ENCODE results near the gene RSL24D1.
"Not testable (repeated sequence)": the region's sequence is repeated elsewhere in the genome, so short reads cannot be mapped to it uniquely, and the experiment has no call there.

The RSL24D1 gene

DNA sequence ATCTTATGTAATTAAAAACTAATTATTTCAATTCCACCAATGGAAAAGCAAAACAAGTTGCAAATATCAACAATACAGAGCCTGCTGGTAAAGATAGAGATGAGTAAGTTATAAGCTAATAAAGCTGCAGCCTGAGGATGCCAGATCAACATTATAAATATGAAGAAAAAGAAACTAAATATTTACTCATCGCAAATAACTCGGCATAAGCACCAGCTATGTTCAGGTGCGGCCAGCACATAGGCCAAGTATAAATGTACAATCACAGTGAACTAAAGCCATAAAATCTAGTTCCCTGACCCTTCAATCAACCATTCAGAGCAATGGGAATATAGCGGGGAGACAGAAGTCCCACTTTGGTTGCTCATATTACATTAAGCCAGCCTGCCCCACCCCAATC is 7.7 kb upstream of the RSL24D1 start:
- DNase-seq (ENCODE audit: low spot score), result no peak

DNA sequence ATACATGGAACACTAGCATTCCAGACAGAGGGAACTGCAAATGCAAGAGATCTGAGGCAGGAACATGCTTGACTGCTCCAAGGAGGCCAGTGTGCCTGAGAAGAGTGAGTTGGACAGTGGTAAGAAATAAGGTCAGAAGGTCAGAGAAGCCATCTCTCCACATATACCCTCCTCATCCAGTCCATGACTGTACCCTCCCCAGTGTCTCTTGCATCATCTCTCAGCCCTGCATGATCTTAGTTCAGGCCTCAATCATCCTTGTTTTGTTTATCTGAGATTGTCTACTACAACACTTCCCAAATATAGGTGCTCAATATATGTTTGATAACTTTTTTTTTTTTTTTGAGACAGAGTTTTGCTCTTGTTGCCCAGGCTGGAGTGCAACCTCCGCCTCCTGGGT is 5.5 kb upstream of the RSL24D1 start:
- no peak for DNase-seq (ENCODE audit: low spot score)

DNA sequence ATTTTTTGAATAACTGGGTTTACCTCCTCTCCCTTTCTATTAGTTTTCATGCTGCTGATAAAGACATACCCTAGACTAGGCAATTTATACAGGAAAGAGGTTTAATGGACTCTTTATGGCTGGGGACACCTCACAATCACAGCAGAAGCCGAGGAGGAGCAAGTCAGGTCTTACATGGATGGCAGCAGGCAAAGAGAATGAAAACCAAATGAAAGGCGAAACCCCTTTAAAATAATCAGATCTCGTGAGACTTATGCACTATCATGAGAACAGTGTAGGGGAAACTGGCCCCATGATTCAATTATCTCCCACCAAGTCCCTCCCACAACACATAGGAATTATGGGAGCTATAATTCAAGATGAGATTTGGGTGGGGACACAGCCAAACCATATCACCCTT is 2.0 kb upstream of the RSL24D1 start:
- no peak for DNase-seq (ENCODE audit: low spot score)

DNA sequence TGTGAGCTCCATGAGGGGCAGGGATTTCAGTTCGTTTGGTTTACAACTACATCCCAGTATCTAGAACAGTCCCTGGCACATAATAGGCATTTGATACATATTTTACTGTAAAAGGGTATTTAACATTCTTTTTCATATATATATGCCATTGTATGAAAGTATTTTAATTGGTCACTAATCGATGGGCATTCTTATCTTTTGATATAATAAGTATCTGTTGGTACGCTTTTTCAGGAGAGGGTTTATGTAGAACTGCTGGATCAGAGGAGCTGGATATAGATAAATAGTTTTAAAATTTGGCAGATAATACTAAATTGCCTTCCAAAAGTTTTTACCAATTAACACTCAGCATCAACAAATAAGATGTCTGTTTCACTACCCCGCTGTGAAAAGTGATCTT is 978 bp upstream of the RSL24D1 start:
- no peak for DNase-seq (ENCODE audit: low spot score)

DNA sequence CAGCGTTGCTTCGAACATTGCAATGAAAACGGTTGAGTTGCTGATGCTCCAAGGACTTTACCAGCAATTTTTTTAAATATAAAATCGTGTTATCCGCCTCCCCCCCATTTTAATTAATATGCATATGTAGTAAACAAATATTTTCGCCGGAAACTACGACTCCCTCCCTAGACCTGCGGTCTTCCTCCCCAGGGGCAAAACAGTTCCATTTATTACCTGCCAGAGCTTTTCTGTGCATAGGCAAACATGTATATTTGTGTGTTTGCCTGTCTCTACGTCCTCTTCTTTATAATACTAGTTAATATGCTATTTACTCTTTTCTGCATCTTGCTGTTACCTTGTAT is 593 bp upstream of the RSL24D1 start:
- DNase-seq (ENCODE audit: low spot score), result no peak

DNA sequence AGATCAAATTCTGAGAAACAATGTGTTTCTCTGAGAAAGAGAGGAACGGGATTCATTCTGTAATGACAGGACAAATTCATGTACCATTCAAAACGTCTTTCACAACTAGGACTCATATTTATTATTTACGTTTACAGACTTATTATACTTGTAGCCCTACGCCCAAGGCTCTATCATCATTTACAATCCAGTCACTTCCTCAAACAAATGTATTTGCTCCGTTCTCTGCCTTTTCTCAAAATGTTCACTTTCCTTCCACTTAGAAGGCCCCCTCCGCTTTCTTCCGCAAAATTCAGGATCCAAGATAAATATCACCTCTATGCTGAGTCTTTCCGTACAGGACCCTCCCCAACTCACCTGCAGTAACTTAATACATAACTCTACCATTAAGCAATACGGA is 745 bp downstream of the RSL24D1 start:
- DNase-seq (ENCODE audit: low spot score), result no peak

DNA sequence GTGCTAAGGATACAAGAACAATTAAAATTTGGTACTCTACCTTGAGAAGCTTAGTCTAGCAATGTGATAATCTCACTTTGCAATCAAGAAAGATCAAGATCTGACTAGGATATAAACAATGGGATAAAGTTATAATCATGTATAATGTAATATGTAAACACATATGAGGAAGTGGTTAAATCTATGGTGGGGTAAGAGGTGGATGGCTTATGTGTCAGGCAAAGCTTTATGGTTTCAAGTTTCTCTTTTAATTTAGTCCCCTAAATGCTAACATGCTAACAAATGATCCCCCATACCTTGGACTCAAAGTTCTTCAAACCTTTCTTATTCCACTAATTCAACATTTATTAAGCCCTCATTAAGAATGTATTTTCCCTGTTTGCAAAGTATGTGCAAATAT is 2.5 kb downstream of the RSL24D1 start:
- no peak for DNase-seq (ENCODE audit: low spot score)

DNA sequence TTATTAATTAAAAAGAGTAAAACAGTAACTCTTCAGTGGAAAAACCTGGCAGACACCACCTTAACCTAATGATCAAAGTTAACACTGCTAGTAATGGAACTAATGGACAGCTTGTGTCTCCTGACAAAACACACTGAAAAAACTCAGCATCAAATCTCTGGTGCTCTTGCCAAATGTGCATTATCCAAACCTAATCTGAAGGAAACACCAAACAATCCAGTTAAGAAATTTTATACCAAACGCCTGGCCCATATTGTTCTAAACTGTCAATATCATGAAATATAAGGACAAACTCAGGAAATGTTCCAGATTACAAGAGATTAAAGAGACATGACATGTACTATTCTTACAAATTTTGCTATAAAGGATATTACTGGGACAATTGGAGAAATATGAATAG is 10.4 kb downstream of the RSL24D1 start:
- DNase-seq (ENCODE audit: low spot score), result no peak

DNA sequence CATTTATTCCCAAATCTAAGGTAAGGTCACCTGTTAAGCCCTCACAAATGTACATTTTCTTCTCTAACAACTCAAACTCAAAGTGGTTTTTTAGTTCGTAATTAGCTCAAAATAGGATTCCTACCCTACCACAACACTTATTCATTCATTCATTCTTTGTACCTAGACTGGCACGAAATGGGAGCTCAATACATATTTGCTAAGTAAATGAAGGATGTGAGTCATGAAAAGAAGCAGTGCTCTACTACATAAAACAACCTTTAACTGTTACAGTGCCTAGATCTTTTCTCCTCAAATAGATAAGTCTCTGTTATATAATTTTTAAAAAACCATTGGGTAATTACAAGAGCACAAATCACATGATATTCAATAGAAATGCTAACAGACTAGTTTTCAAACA is 13.1 kb downstream of the RSL24D1 start:
- peak; percentile 40 for DNase-seq (ENCODE audit: low spot score)

DNA sequence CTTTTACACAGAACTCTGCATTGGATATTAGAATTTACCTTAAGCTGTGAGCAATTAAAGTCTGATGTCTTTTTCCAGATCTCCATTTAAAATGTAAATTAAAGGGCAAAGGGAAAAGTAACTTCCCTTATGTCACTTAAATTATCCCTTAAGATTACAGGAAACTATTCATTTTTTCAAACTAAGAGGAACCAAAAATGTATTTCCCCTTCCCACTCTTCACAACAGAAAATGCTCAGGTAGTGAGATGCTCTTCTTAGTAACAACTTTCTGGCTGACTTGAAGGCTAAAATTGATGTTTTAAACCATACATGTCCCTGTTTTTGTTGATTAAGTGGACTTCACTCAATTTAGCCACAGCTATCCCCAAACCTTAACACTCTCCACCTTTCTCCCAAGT is 17.6 kb downstream of the RSL24D1 start:
- no peak for DNase-seq (ENCODE audit: low spot score)

DNA sequence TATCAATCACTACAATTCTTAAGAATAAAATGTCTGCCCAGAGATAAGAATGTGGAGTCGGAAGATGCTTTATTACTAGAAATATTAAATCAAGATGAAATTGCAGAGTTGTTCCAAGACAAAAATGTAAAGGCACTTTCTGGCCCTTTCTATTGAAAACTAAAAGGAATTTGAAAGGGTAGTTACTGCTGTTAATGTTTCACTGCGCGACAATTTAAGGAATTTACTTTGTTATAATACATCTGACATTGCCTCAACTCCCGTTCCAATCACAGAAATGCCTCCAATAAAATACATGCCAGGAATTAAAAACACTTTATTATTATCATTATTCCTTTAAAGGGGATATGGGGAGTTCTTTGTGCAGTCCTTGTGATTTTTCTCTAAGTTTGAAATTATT is 26.4 kb downstream of the RSL24D1 start:
- no peak for DNase-seq (ENCODE audit: low spot score)

DNA sequence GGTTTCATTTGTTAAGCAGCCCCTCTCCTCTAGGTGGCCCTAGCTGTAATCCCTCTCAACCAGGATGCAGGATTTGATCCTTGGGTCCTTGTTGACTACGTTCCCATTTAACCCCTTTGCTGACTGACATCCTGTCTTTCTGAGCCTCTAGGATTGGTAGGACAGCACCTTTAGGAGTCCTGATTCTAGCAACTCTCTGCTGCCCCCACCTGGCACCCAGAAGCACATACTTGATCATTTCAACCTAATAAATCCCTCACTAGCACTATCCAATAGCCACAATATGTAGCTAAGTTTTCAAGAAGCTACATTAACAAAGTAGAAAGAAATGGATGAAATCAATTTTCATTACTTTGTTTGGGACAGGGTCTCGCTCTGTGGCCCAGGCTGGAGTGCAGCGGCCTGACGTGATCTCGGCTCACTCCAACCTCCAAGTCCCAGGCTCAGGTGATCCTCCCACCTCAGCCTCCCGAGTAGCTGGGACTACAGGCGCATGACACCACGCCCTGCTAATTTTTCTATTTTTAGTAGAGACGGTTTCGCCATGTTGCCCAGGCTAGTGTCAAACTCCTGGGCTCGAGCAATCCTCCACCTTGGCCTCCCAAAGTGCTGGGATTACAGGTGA is 28.3 kb downstream of the RSL24D1 start:
- DNase-seq (ENCODE audit: low spot score), result peak; percentile 53

DNA sequence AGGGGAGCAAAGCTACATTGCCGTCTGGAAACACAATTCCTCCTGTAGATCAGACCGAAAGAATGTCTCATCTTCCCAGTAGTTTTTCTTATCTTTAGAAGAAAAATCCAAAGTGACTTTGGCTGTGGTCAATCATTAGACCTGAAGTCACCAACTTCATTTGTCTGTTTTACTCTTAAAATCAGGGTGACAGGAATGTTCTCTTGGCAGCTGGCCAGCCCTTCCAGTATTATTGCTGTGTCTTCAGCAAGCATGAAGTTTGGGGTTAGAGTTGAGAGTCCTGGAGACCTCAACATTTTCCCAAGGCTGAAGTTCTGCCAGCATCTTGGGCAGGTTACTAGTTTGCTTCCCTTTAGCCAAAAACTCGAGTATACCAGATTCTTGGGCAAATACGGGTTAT is 32.5 kb downstream of the RSL24D1 start:
- no peak for DNase-seq (ENCODE audit: low spot score)

DNA sequence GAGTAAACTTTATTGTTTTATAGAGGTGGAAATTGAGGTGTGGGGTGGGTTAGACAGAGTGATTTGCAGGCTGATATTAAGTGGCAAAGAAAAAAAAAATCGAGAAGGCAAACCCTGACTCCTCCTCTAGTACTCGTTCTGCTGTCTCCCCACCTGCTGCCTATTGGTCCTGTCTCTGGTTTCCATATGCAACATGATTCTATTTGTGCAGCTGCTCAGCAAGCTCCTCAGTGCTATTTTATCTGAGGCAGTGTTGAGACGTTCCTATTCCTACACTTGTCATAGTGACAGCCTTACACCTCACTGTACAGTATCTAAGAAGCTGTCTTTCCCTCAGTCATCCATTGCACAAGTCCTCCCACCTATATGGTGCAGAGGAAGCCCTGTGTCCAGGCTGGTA is 45.1 kb downstream of the RSL24D1 start:
- DNase-seq (ENCODE audit: low spot score), result no peak

DNA sequence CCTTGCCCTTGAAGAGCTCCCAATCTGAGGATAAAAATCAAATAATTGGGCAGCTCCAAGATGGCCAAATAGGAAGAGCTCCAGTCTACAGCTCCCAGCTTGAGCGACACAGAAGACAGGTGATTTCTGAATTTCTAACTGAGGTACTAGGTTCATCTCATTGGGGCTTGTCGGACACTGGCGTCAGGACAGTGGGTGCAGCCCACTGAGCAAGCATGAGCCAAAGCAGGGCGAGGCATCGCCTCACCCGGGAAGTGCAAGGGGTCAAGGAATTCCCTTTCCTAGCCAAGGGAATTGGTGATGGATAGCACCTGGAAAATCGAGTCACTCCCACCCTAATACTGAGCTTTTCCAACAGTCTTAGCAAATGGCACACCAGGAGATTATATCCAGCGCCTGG is 53.6 kb downstream of the RSL24D1 start:
- DNase-seq (ENCODE audit: low spot score), result not testable (repeated sequence)

DNA sequence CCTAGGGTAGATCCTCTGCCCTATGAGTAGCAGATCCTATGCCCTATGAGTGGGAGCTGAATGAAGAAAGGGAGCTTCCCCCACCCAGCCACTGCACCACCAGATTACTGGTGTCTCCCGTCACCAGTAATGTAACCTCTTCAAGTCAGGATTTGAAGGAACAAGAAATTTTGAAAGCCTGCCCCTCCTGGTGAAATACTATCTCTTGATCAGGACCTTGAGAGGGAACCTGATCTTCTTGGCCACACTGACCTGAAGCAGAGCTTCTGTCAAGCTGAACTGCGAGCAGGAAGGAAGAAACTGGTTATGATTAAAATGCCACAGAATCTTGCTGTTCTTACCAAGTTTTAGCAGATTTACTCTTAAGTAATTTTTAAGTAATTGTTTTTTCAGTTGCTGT is 62.8 kb downstream of the RSL24D1 start:
- no peak for DNase-seq (ENCODE audit: low spot score)

DNA sequence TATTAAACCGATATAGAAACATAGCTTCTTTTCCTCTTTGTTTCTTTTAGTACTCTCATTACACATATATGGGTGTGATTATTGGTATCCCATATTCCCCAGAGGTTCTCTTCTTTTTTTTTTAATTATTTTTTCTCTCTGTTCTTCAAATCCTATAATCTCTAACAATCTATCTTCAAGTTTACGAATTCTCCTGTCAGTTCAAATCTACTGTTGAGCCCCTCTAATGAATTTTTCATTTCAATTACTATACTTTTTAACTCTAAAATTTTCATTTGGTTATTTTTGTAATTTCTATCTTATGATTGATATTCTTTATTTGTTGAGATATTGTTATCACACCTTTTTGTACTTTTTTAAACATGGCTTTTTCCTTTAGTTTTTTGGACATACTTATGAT is 64.1 kb downstream of the RSL24D1 start:
- no peak for DNase-seq (ENCODE audit: low spot score)

Data from COLO829 (cell line).